ENCODE measurements around the gene EBF3. TPM values are rescaled to one million over a fixed set of nuclear protein-coding genes. Genes with fewer than 3 reads are reported as not detected.

EBF3 gene
- total RNA-seq, 2 donors from 2014 or later, result 0.12 to 0.80 TPM

DNA sequence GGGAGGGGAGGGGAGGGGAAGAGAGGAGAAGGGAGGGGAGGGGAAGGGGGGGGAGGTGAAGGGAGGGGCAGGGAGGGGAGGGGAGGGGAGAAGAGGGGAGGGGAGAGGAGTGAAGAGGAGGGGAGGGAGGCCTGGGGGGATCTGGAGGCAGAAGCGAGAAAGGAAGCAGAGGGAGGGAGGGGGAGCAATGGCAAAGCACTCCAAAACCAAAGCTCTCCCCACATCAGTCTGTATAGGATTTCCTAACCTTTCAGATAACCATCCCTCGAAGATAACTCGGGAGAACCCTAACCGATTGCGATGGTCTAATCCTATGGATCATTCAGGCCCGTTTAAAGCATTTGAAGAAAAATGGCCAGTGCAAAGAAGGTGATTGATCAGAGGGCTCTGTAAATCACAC lies 19.0 kb downstream of the EBF3 start:
- H3K36me3 ChIP-seq, result no peaks in the 10 kb centered on the region
- H3K27ac ChIP-seq, result no peak overlapping the region
- H3K4me3 ChIP-seq, result no peak overlapping the region
- no peak overlapping the region for H3K9ac ChIP-seq (ENCODE audit: low read depth in 2 of 2, low read length in 2 of 2)
- intact Hi-C loops (cut with DNase I), result no loop called here
- TF ChIP-seq, protein P1, sequence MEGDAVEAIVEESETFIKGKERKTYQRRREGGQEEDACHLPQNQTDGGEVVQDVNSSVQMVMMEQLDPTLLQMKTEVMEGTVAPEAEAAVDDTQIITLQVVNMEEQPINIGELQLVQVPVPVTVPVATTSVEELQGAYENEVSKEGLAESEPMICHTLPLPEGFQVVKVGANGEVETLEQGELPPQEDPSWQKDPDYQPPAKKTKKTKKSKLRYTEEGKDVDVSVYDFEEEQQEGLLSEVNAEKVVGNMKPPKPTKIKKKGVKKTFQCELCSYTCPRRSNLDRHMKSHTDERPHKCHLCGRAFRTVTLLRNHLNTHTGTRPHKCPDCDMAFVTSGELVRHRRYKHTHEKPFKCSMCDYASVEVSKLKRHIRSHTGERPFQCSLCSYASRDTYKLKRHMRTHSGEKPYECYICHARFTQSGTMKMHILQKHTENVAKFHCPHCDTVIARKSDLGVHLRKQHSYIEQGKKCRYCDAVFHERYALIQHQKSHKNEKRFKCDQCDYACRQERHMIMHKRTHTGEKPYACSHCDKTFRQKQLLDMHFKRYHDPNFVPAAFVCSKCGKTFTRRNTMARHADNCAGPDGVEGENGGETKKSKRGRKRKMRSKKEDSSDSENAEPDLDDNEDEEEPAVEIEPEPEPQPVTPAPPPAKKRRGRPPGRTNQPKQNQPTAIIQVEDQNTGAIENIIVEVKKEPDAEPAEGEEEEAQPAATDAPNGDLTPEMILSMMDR (IDR thresholded peaks at IDR 0.05), result no peak
- no peaks in the 10 kb centered on the region for H3K9me3 ChIP-seq
- no peaks in the 10 kb centered on the region for H3K27me3 ChIP-seq
- DNase-seq, result no peak
- no peaks in the 10 kb centered on the region for H3K4me1 ChIP-seq

DNA sequence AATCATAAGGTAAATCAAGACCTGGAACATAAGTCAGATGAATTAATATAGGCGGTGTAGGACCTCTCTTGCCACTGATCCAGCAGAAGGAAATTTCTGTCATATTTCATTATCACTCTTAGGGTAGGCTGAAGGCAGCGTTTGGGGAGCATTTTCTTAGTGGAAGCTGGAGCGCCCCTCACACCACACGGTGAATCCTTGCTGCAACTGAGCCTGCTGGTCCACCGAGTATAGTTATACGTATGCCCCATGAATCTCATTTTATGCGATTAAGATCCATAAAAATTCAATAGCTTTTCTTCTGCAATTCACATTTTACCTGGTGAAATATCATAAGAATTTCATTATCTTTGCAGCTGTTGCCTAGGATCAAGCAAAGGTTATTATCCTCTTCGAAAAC lies 19.6 kb downstream of the EBF3 start:
- peaks cover 4% of the 10 kb centered on the region for H3K27me3 ChIP-seq
- intact Hi-C loops (cut with DNase I), result no loop called here
- no peak for DNase-seq

DNA sequence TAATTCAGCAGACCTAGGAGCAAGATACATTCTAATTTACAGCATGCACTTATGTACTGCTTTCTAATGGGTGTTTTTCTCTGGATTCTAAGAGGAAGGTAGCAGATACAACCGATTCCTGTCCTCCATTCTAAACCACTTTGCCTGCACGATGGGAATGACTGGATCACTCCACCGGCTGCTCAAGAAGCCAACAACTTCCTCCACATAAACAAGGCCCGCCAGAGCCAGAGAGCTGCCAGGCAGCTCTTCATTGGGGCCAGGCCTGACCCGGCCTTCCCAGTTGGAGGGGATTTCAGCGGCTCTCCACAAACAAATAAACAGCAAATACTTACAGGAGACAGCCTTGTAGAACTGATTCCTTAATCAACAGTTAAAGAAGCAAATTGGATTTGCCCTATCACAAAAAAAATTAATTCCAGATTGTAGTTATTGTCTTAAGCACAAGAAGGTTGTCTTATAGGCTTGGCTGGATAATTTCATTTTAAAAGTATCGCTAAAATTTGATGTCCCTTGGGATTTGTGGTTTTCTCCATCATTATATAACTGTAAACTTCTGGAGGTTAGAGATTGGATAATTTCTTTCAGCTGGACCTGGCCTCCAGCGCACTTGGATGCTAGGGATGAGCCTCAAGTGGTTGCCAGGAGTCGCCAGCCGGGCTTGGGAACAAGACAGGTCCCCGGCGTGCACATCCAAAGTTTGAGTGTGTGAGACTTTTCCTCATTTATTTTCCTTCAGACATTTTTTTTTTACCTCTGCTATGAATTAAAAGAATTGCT lies 20.9 kb downstream of the EBF3 start:
- H3K27me3 ChIP-seq, result peaks cover 4% of the 10 kb centered on the region
- DNase-seq, result no peak
- H3K4me3 ChIP-seq, result no peak overlapping the region
- no peak overlapping the region for H3K9ac ChIP-seq (ENCODE audit: low read depth in 2 of 2, low read length in 2 of 2)
- H3K27ac ChIP-seq, result no peak overlapping the region
- TF ChIP-seq, protein P1 (IDR thresholded peaks at IDR 0.05), result no peak
- H3K4me1 ChIP-seq, result no peaks in the 10 kb centered on the region
- no peaks in the 10 kb centered on the region for H3K9me3 ChIP-seq
- intact Hi-C loops (cut with DNase I), result no loop called here
- no peaks in the 10 kb centered on the region for H3K36me3 ChIP-seq

More for the DNA sequence above, 19.6 kb downstream of the EBF3 start:
- Histone ChIP-seq H3K4me3 (no peak overlapping the region), H3K4me1 (no peaks in the 10 kb centered on the region), H3K9me3 (no peaks in the 10 kb centered on the region), H3K27ac (no peak overlapping the region), H3K36me3 (no peaks in the 10 kb centered on the region), H3K9ac (ENCODE audit: low read depth in 2 of 2, low read length in 2 of 2) (no peak overlapping the region)
- TF ChIP-seq, protein P1 (IDR thresholded peaks at IDR 0.05), result no peak

DNA sequence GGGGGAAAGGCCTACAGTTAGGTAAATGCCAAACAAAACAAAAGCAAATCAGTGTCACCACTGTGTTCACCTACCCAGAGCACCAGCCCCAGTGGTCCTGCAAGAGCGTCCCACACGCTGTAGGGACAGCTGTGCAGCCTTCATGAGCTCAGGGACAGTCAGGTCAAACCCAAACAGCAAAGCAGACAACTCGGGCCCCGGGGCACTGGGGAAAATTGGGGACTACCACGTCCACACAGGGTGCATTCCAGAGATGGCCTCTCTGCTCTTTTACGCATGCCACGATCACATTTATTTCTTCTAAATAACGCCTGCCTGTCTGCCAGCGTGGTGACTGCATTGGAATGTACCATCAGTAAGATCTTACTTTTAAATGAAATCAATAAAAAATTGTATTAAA lies 21.7 kb downstream of the EBF3 start:
- DNase-seq, result no peak
- Histone ChIP-seq H3K27me3 (peaks cover 4% of the 10 kb centered on the region), H3K4me1 (no peaks in the 10 kb centered on the region), H3K27ac (no peak overlapping the region), H3K9ac (ENCODE audit: low read depth in 2 of 2, low read length in 2 of 2) (no peak overlapping the region), H3K4me3 (no peak overlapping the region), H3K36me3 (no peaks in the 10 kb centered on the region), H3K9me3 (no peaks in the 10 kb centered on the region)
- intact Hi-C loops (cut with DNase I), result no loop called here
- TF ChIP-seq, protein P1 (IDR thresholded peaks at IDR 0.05), result no peak

DNA sequence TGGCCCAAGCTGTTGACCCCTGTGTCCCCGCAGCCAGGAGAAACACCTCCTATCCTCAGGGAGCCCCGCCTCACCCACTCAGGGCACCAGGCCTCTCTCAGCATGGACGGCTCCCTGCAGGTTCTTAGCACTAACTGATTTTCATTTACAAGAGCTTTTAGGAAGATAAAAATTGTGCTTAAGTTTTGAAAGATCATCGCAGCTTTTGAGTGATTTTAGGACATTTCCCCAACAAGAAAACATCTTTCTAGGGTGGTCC lies 22.1 kb downstream of the EBF3 start:
- Histone ChIP-seq H3K9ac (ENCODE audit: low read depth in 2 of 2, low read length in 2 of 2) (no peak overlapping the region), H3K27ac (no peak overlapping the region), H3K9me3 (no peaks in the 10 kb centered on the region), H3K4me3 (no peak overlapping the region), H3K27me3 (peaks cover 4% of the 10 kb centered on the region), H3K4me1 (no peaks in the 10 kb centered on the region), H3K36me3 (no peaks in the 10 kb centered on the region)
- intact Hi-C loops (cut with DNase I), result no loop called here
- no peak for DNase-seq
- TF ChIP-seq, protein P1 (IDR thresholded peaks at IDR 0.05), result no peak

All from colonic mucosa (tissue), 4 donors.